Stimulated activated naive CD4-positive, alpha-beta T cell treated with Interleukin-2 at 50 U/mL for 16 hours (primary cell): ENCODE measurements around the gene SIX6.
"Not testable (repeated sequence)": the region's sequence is repeated elsewhere in the genome, so short reads cannot be mapped to it uniquely, and the experiment has no call there.

Experiments used
- DNase-seq: peaks from one replicate; lab custom pipeline; 2025; lab: John Stamatoyannopoulos, UW

Gene SIX6

GRCh38 chr14:60508707-60509437, at the start of gene SIX6:
Gene SIX6 (plus strand): TSS chr14:60509146. CDS start chr14:60509399, 253 bp downstream.
- DNase-seq = no peak

GRCh38 chr14:60480248-60480647, 28.7 kb upstream of the SIX6 start:
- DNase-seq = not testable (repeated sequence)

- no peak for DNase-seq
Measured at GRCh38 chr14:60482743-60483142, 26.2 kb upstream of the SIX6 start.

- DNase-seq = no peak
Measured at GRCh38 chr14:60485057-60485597, 23.8 kb upstream of the SIX6 start.

- DNase-seq = no peak
Measured at GRCh38 chr14:60485598-60486251, 23.2 kb upstream of the SIX6 start, which contains the start of gene C14orf39. Gene C14orf39 (minus strand): TSS chr14:60486063. CDS start chr14:60485078, 985 bp downstream.

- DNase-seq = no peak
Measured at GRCh38 chr14:60487211-60487610, 21.7 kb upstream of the SIX6 start.

GRCh38 chr14:60488175-60488574, 20.8 kb upstream of the SIX6 start:
- DNase-seq = no peak

GRCh38 chr14:60490270-60490669, 18.7 kb upstream of the SIX6 start:
- no peak for DNase-seq

GRCh38 chr14:60495946-60496345, 13.0 kb upstream of the SIX6 start:
- DNase-seq = no peak

- no peak for DNase-seq
Measured at GRCh38 chr14:60502541-60502940, 6.4 kb upstream of the SIX6 start.

- DNase-seq = no peak
Measured at GRCh38 chr14:60505448-60505847, 3.5 kb upstream of the SIX6 start.

GRCh38 chr14:60506010-60506409, 2.9 kb upstream of the SIX6 start:
- DNase-seq = no peak

GRCh38 chr14:60506462-60506984, 2.4 kb upstream of the SIX6 start:
- DNase-seq = no peak

- DNase-seq = no peak
Measured at GRCh38 chr14:60506985-60507829, 1.7 kb upstream of the SIX6 start.

GRCh38 chr14:60508363-60508706, 611 bp upstream of the SIX6 start:
- DNase-seq = no peak

GRCh38 chr14:60509438-60510253, 700 bp downstream of the SIX6 start:
- DNase-seq = no peak

- no peak for DNase-seq
Measured at GRCh38 chr14:60510254-60510950, 1.5 kb downstream of the SIX6 start.

GRCh38 chr14:60510951-60511599, 2.1 kb downstream of the SIX6 start:
- DNase-seq = no peak

GRCh38 chr14:60512126-60512525, 3.2 kb downstream of the SIX6 start:
- DNase-seq = no peak

- DNase-seq = no peak
Measured at GRCh38 chr14:60512973-60513571, 4.1 kb downstream of the SIX6 start.
